GM21737 (cell line): ENCODE data around the gene DLX1.
"Not testable (repeated sequence)": the region's sequence is repeated elsewhere in the genome, so short reads cannot be mapped to it uniquely, and the experiment has no call there.

Source experiments
- ATAC-seq: cut with Tn5 transposase; IDR thresholded peaks from one replicate; pipeline ENCODE4 v1.9.1; 2021; ENCODE audit warnings: mild to moderate bottlenecking, moderate library complexity; ENCODE audit not compliant: unreplicated experiment

Gene DLX1

GRCh38 chr2:172109256-172109987 is 24.1 kb downstream of the DLX1 start:
- ATAC-seq: no peak

GRCh38 chr2:172109988-172110811 is 24.9 kb downstream of the DLX1 start:
- no peak for ATAC-seq

GRCh38 chr2:172113617-172114016 is 28.3 kb downstream of the DLX1 start:
- no peak for ATAC-seq

- ATAC-seq: not testable (repeated sequence)
Observed at GRCh38 chr2:172114176-172114575, 28.9 kb downstream of the DLX1 start.

GRCh38 chr2:172114579-172114978 is 29.3 kb downstream of the DLX1 start:
- ATAC-seq: no peak

- no peak for ATAC-seq
Observed at GRCh38 chr2:172116107-172116506, 30.8 kb downstream of the DLX1 start.

GRCh38 chr2:172119089-172119488 is 33.8 kb downstream of the DLX1 start:
- no peak for ATAC-seq

- no peak for ATAC-seq
Observed at GRCh38 chr2:172120118-172120517, 34.8 kb downstream of the DLX1 start.

- ATAC-seq: no peak
Observed at GRCh38 chr2:172128484-172128883, 43.2 kb downstream of the DLX1 start.

- ATAC-seq: no peak
Observed at GRCh38 chr2:172129404-172129803, 44.1 kb downstream of the DLX1 start.

GRCh38 chr2:172131713-172132555 is 46.6 kb downstream of the DLX1 start:
- no peak for ATAC-seq

GRCh38 chr2:172134270-172134669 is 49.0 kb downstream of the DLX1 start:
- no peak for ATAC-seq

- ATAC-seq: no peak
Observed at GRCh38 chr2:172135446-172135845, 50.1 kb downstream of the DLX1 start.

GRCh38 chr2:172137109-172137508 is 51.8 kb downstream of the DLX1 start:
- no peak for ATAC-seq

- no peak for ATAC-seq
Observed at GRCh38 chr2:172137943-172138342, 52.6 kb downstream of the DLX1 start.

- ATAC-seq: not testable (repeated sequence)
Observed at GRCh38 chr2:172138727-172139126, 53.4 kb downstream of the DLX1 start.
